B cell (primary cell): ENCODE data around the gene CLSTN2. TPM values are rescaled to one million over a fixed set of nuclear protein-coding genes. Genes with fewer than 3 reads are reported as not detected.

Experiments used
- ATAC-seq: fragments of 200-7000 bp; cut with Tn5 transposase; one replicate; pipeline ENCODE4 v1.10.0; 2021; ENCODE audit warnings: low read depth, mild to moderate bottlenecking, moderate number of reproducible peaks, moderate library complexity
- CTCF ChIA-PET: fragments of 350-600 bp; sonication (Branson Sonifier 250); formaldehyde crosslinking; loops from one replicate; lab custom pipeline; 2021; ENCODE audit warnings: antibody characterized with exemption, inconsistent platforms; lab: Charles Lee
- POLR2A ChIA-PET: fragments of 350-600 bp; sonication (Branson Sonifier 250); formaldehyde crosslinking; loops from one replicate; lab custom pipeline; 2021; ENCODE audit warnings: antibody characterized with exemption; lab: Charles Lee
- DNase-seq: peaks from one replicate; pipeline ENCODE4 v3.0.0; 2013
- H2AFZ ChIP-seq: 2 replicates; pipeline ENCODE4 v1.6.1; 2012; ENCODE audit warnings: mild to moderate bottlenecking, low read depth, low read length; ENCODE audit not compliant: insufficient read depth, poor library complexity, severe bottlenecking
- H3K27ac ChIP-seq, 2 donors: 1 replicate in 1 of 2; 2 replicates in 1 of 2; pipeline ENCODE4 v1.5.1; 2012 to 2013; ENCODE audit warnings: low read length in 2 of 2, mild to moderate bottlenecking in 2 of 2, moderate library complexity in 1 of 2
- H3K27me3 ChIP-seq, 4 experiments: fragments of 200-600 bp in 1 of 4; sonication (generic) in 1 of 4; replicated peaks in 1 of 4; 1 replicate in 2 of 4; 2 replicates in 2 of 4; pipeline versions ENCODE4 v1.6.1 to v1.7.0; 2013 to 2016; ENCODE audit warnings: low read length in 3 of 4, mild to moderate bottlenecking in 2 of 4, mixed read lengths in 1 of 4, moderate library complexity in 1 of 4; ENCODE audit not compliant: insufficient read depth in 4 of 4, control insufficient read depth in 3 of 4; ENCODE audit errors: control extremely low read depth in 1 of 4
- H3K36me3 ChIP-seq, 2 experiments: replicated peaks in 1 of 2; 1 replicate in 1 of 2; 2 replicates in 1 of 2; pipeline versions ENCODE4 v1.6.1 to v1.7.1; 2013; ENCODE audit warnings: low read length in 1 of 2; ENCODE audit not compliant: insufficient read depth in 2 of 2, control insufficient read depth in 1 of 2; ENCODE audit errors: control extremely low read depth in 1 of 2, extremely low read depth in 1 of 2
- H3K4me1 ChIP-seq, 2 donors: fragments of 200-600 bp in 1 of 2; sonication (generic) in 1 of 2; 1 replicate in 1 of 2; 2 replicates in 1 of 2; pipeline versions ENCODE4 v1.5.1 to v1.6.1; 2013 to 2017; ENCODE audit warnings: low read length in 2 of 2; ENCODE audit not compliant: control insufficient read depth in 2 of 2, insufficient read depth in 2 of 2
- H3K4me2 ChIP-seq: replicated peaks from 2 replicates; pipeline ENCODE3; 2012; ENCODE audit warnings: mild to moderate bottlenecking, low read depth, low read length; ENCODE audit not compliant: poor library complexity, severe bottlenecking
- H3K4me3 ChIP-seq, 5 experiments: fragments of 200-600 bp in 1 of 5; sonication (generic) in 1 of 5; 1 replicate in 3 of 5; 2 replicates in 2 of 5; pipeline versions ENCODE4 v1.5.1 to v1.7.0; 2011 to 2016; ENCODE audit warnings: low read length in 4 of 5, mild to moderate bottlenecking in 4 of 5, low read depth in 2 of 5, control low read depth in 1 of 5, moderate library complexity in 1 of 5; ENCODE audit not compliant: insufficient read depth in 1 of 5; ENCODE audit errors: control extremely low read depth in 1 of 5, extremely low read depth in 1 of 5
- H3K79me2 ChIP-seq: fragments of 200-600 bp; sonication (generic); one replicate; pipeline ENCODE4 v1.6.0; 2016; ENCODE audit warnings: low read length; ENCODE audit not compliant: control insufficient read depth, insufficient read depth
- H3K9ac ChIP-seq: fragments of 200-600 bp; sonication (generic); 2 replicates; pipeline ENCODE4 v1.6.1; 2017; ENCODE audit warnings: mild to moderate bottlenecking, low read length, moderate library complexity
- H3K9me3 ChIP-seq, 3 donors: one replicate each; pipeline versions ENCODE4 v1.6.1 to v1.7.1; 2013; ENCODE audit warnings: low read length in 2 of 3; ENCODE audit not compliant: control insufficient read depth in 2 of 3, insufficient read depth in 1 of 3; ENCODE audit errors: control extremely low read depth in 1 of 3
- H4K20me1 ChIP-seq: 2 replicates; pipeline ENCODE4 v1.6.0; 2012; ENCODE audit warnings: mild to moderate bottlenecking, low read length; ENCODE audit not compliant: insufficient read depth, control insufficient read depth, poor library complexity, severe bottlenecking
- H3K27ac Mint-ChIP-seq: one replicate; pipeline ENCODE4 v1.8.0; 2021; ENCODE audit warnings: mixed read lengths
- H3K27me3 Mint-ChIP-seq: one replicate; pipeline ENCODE4 v1.8.0; 2021; ENCODE audit warnings: mixed read lengths
- H3K4me1 Mint-ChIP-seq: one replicate; pipeline ENCODE4 v1.8.0; 2021; ENCODE audit warnings: mixed read lengths
- H3K4me3 Mint-ChIP-seq: one replicate; pipeline ENCODE4 v1.8.0; 2021; ENCODE audit warnings: mixed read lengths
- H3K9me3 Mint-ChIP-seq: one replicate; pipeline ENCODE4 v1.8.0; 2022; ENCODE audit warnings: mixed read lengths; ENCODE audit not compliant: insufficient read depth
- EZH2 ChIP-seq: IDR thresholded peaks from 2 replicates; pipeline ENCODE4 v1.6.1; 2012; ENCODE audit warnings: borderline replicate concordance, low read depth, mild to moderate bottlenecking, moderate library complexity, low read length; ENCODE audit not compliant: insufficient read depth, poor library complexity, severe bottlenecking
- WGBS: methylation state at CpG from one replicate; pipeline ENCODE4 v1.1.5; 2013; ENCODE audit warnings: missing lambda C conversion rate; ENCODE audit not compliant: insufficient coverage; 5-methylcytosine and 5-hydroxymethylcytosine counted together
- intact Hi-C: fragments of 100-400 bp; cut with micrococcal nuclease; formaldehyde crosslinking; loops from one replicate; pipeline ENCODE4 v1.10.0; 2022
- polyA plus RNA-seq: library from polyadenylated mRNA; depleted of rRNA; stranded (reverse); fragments of >200 nt; gene quantifications from 2 replicates; pipeline ENCODE4 v1.2.3, GENCODE V29; 2012
- total RNA-seq, 2 donors: library from RNA; stranded (reverse); fragments of 120-200 nt in 1 of 2; gene quantifications; 1 replicate in 1 of 2; 2 replicates in 1 of 2; pipeline versions ENCODE4 v1.2.3 to v1.2.4, GENCODE V29; 2013 to 2022
- TF ChIP-seq, protein P1 (sequence below): fragments of 200-600 bp; IDR thresholded peaks from one replicate; pipeline ENCODE4 v1.8.0; 2022; ENCODE audit warnings: antibody characterized with exemption, mild to moderate bottlenecking

Gene CLSTN2
- total and polyA plus RNA-seq, 2 donors (not counting 1 experiment from before 2014, with no cell fraction given), result not detected

- no peak for ATAC-seq
- Histone ChIP-seq H4K20me1 (no peaks in the 10 kb centered on the region), H3K4me2 (no peak overlapping the region), H3K36me3 (no peaks in the 10 kb centered on the region), H3K9me3 (peaks cover 0 to 3% (median 0%) of the 10 kb centered on the region in 3 donors), H3K4me3 (no peak overlapping the region), H2AFZ (no peak overlapping the region), H3K4me1 (no peaks in the 10 kb centered on the region), H3K27me3 (peaks cover 0 to 4% (median 3%) of the 10 kb centered on the region in 4 experiments), H3K9ac (no peak overlapping the region), H3K79me2 (no peaks in the 10 kb centered on the region), H3K27ac (no peak overlapping the region)
- CTCF ChIA-PET, result no interaction called here
- POLR2A ChIA-PET, result no interaction called here
- intact Hi-C loops, result no loop called here
- TF ChIP-seq, protein P1, sequence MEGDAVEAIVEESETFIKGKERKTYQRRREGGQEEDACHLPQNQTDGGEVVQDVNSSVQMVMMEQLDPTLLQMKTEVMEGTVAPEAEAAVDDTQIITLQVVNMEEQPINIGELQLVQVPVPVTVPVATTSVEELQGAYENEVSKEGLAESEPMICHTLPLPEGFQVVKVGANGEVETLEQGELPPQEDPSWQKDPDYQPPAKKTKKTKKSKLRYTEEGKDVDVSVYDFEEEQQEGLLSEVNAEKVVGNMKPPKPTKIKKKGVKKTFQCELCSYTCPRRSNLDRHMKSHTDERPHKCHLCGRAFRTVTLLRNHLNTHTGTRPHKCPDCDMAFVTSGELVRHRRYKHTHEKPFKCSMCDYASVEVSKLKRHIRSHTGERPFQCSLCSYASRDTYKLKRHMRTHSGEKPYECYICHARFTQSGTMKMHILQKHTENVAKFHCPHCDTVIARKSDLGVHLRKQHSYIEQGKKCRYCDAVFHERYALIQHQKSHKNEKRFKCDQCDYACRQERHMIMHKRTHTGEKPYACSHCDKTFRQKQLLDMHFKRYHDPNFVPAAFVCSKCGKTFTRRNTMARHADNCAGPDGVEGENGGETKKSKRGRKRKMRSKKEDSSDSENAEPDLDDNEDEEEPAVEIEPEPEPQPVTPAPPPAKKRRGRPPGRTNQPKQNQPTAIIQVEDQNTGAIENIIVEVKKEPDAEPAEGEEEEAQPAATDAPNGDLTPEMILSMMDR, result no peak
- no peak for TF ChIP-seq EZH2
- H3K4me3 Mint-ChIP-seq, result no peak overlapping the region
- WGBS, result no CpG with 5 or more reads among the region's 2 CpGs
- H3K27me3 Mint-ChIP-seq, result peaks cover 10% of the 10 kb centered on the region
- DNase-seq, result no peak
- no peaks in the 10 kb centered on the region for H3K4me1 Mint-ChIP-seq
- no peaks in the 10 kb centered on the region for H3K9me3 Mint-ChIP-seq
- no peak overlapping the region for H3K27ac Mint-ChIP-seq
Observed at GRCh38 chr3:140532793-140533330, 597.9 kb downstream of the CLSTN2 start.

- POLR2A ChIA-PET, result no interaction called here
- WGBS, result 86% methylated on average over 4 of the region's 4 CpGs
Observed at GRCh38 chr3:140536926-140537726, 602.1 kb downstream of the CLSTN2 start.

More at GRCh38 chr3:140536926-140537726, 602.1 kb downstream of the CLSTN2 start:
- H3K27ac ChIP-seq, result no peak overlapping the region
- no peak overlapping the region for H3K9ac ChIP-seq
- H3K36me3 ChIP-seq, result no peaks in the 10 kb centered on the region
- H4K20me1 ChIP-seq, result no peaks in the 10 kb centered on the region
- intact Hi-C loops, result no loop called here
- peaks cover 0 to 3% (median 0%) of the 10 kb centered on the region in 3 donors for H3K9me3 ChIP-seq
- peaks cover 0 to 13% of the 10 kb centered on the region in 2 donors for H3K4me1 ChIP-seq
- H3K79me2 ChIP-seq, result no peaks in the 10 kb centered on the region
- TF ChIP-seq, protein P1, result no peak
- TF ChIP-seq EZH2, result no peak
- Mint-ChIP-seq H3K4me3 (no peak overlapping the region), H3K4me1 (peaks cover 10% of the 10 kb centered on the region), H3K27me3 (peaks cover 5% of the 10 kb centered on the region), H3K27ac (no peak overlapping the region), H3K9me3 (no peaks in the 10 kb centered on the region)
- no peak overlapping the region for H2AFZ ChIP-seq
- no peak overlapping the region for H3K4me2 ChIP-seq
- H3K27me3 ChIP-seq, result peaks cover 0 to 4% (median 2%) of the 10 kb centered on the region in 4 experiments
- CTCF ChIA-PET, result no interaction called here
- no peak for ATAC-seq
- DNase-seq, result no peak
- H3K4me3 ChIP-seq, result no peak overlapping the region
